ENCODE results near the gene CTNNBL1.
A peak's percentile ranks its signal among the peaks of the same experiment; 100 is the strongest.

CTNNBL1 gene

DNA sequence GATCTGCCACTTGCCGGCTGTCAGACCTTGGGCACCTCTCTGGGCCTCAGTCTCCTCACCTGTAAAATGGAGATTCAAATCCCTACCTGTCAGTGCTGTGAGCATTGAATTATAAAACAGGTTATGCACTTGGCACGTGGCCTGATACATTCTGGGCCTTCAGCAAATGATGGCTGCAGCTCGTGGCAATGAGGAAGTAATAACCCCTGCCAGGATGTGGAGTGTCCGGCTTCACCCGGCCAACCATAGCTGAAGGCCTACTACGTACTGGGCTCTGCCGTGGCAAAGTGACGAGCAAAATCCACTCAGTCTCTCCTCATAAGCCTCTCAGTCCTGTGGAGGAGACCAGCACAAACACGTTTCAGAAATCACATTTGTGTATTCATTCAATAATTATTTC is 198.2 kb downstream of the CTNNBL1 start:
- Histone ChIP-seq H3K27me3 (replicated peaks) (no peaks in the 10 kb centered on the region), H3K36me3 (replicated peaks) (no peaks in the 10 kb centered on the region), H3K4me3 (ENCODE audit: low read depth, low read length) (no peak overlapping the region), H3K27ac (no peak overlapping the region)
- in situ Hi-C loops (cut with HindIII; ENCODE audit: low pct_ligation_motif_present, low sequenced_read_pairs) = no loop called here
- no peak for DNase-seq
- TF ChIP-seq CTCF (IDR thresholded peaks at IDR 0.05; ENCODE audit: low read depth, low read length, missing control alignments) = no peak

- in situ Hi-C loops (cut with HindIII; ENCODE audit: low pct_ligation_motif_present, low sequenced_read_pairs) = no loop called here
- DNase-seq = no peak
- TF ChIP-seq CTCF (IDR thresholded peaks at IDR 0.05; ENCODE audit: low read depth, low read length, missing control alignments) = no peak
These were observed 199.9 kb downstream of the CTNNBL1 start for GRCh38 chr20:37893566-37894241.

DNA sequence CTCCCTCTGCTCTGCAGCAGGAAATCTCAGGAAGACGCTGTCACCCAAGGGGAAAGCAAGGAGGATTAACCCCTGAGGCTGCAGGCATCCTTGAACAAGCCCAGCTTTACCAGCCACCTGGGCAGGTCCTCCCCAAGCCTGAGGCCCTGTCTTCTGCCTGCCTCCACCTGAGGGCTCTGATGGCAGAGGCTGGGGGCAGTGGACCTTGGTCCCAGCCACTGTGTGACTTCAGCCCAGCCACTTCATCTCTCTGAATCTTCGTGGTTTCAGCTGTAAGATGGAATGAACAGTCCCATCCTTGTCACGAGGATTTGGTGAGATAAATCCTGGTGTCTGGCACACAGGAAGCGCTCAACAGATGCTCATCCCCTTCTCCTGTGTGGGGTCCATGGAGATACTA is 200.6 kb downstream of the CTNNBL1 start:
- no peaks in the 10 kb centered on the region for H3K36me3 ChIP-seq (replicated peaks)
- H3K4me3 ChIP-seq (ENCODE audit: low read depth, low read length) = no peak overlapping the region
- no peak for TF ChIP-seq CTCF (IDR thresholded peaks at IDR 0.05; ENCODE audit: low read depth, low read length, missing control alignments)
- no peak overlapping the region for H3K27ac ChIP-seq
- in situ Hi-C loops (cut with HindIII; ENCODE audit: low pct_ligation_motif_present, low sequenced_read_pairs) = no loop called here
- H3K27me3 ChIP-seq (replicated peaks) = no peaks in the 10 kb centered on the region
- DNase-seq = no peak

More at GRCh38 chr20:37893566-37894241, 199.9 kb downstream of the CTNNBL1 start:
- H3K4me3 ChIP-seq (ENCODE audit: low read depth, low read length) = no peak overlapping the region
- no peak overlapping the region for H3K27ac ChIP-seq
- no peaks in the 10 kb centered on the region for H3K36me3 ChIP-seq (replicated peaks)
- H3K27me3 ChIP-seq (replicated peaks) = no peaks in the 10 kb centered on the region

- no peak for DNase-seq
- H3K36me3 ChIP-seq (replicated peaks) = no peaks in the 10 kb centered on the region
- H3K27me3 ChIP-seq (replicated peaks) = peaks cover 3% of the 10 kb centered on the region
- in situ Hi-C loops (cut with HindIII; ENCODE audit: low pct_ligation_motif_present, low sequenced_read_pairs) = no loop called here
- H3K4me3 ChIP-seq (ENCODE audit: low read depth, low read length) = no peak overlapping the region
- no peak overlapping the region for H3K27ac ChIP-seq
- no peak for TF ChIP-seq CTCF (IDR thresholded peaks at IDR 0.05; ENCODE audit: low read depth, low read length, missing control alignments)
These were observed 201.3 kb downstream of the CTNNBL1 start for GRCh38 chr20:37895166-37895565.

GRCh38 chr20:37896932-37897548 is 203.2 kb downstream of the CTNNBL1 start:
- H3K4me3 ChIP-seq (ENCODE audit: low read depth, low read length) = no peak overlapping the region
- DNase-seq = no peak
- no peak overlapping the region for H3K27ac ChIP-seq
- in situ Hi-C loops (cut with HindIII; ENCODE audit: low pct_ligation_motif_present, low sequenced_read_pairs) = no loop called here
- H3K36me3 ChIP-seq (replicated peaks) = no peaks in the 10 kb centered on the region
- peak; percentile 64 for TF ChIP-seq CTCF (IDR thresholded peaks at IDR 0.05; ENCODE audit: low read depth, low read length, missing control alignments)
- peaks cover 4% of the 10 kb centered on the region for H3K27me3 ChIP-seq (replicated peaks)

Measured in brain microvascular endothelial cell (primary cell).